Dermis lymphatic vessel endothelial cell (primary cell): ENCODE results near the gene CLASRP. TPM values are rescaled to one million over a fixed set of nuclear protein-coding genes. Genes with fewer than 3 reads are reported as not detected.

Source experiments
- total RNA-seq: library from RNA; depleted of rRNA; stranded (reverse); fragments of >200 nt; gene quantifications from 2 replicates; pipeline ENCODE4 v1.2.1, GENCODE V29; 2014

CLASRP gene, protein sequence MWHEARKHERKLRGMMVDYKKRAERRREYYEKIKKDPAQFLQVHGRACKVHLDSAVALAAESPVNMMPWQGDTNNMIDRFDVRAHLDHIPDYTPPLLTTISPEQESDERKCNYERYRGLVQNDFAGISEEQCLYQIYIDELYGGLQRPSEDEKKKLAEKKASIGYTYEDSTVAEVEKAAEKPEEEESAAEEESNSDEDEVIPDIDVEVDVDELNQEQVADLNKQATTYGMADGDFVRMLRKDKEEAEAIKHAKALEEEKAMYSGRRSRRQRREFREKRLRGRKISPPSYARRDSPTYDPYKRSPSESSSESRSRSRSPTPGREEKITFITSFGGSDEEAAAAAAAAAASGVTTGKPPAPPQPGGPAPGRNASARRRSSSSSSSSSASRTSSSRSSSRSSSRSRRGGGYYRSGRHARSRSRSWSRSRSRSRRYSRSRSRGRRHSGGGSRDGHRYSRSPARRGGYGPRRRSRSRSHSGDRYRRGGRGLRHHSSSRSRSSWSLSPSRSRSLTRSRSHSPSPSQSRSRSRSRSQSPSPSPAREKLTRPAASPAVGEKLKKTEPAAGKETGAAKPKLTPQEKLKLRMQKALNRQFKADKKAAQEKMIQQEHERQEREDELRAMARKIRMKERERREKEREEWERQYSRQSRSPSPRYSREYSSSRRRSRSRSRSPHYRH
- total RNA-seq = 7.9 and 9.2 TPM in 2 replicates

DNA sequence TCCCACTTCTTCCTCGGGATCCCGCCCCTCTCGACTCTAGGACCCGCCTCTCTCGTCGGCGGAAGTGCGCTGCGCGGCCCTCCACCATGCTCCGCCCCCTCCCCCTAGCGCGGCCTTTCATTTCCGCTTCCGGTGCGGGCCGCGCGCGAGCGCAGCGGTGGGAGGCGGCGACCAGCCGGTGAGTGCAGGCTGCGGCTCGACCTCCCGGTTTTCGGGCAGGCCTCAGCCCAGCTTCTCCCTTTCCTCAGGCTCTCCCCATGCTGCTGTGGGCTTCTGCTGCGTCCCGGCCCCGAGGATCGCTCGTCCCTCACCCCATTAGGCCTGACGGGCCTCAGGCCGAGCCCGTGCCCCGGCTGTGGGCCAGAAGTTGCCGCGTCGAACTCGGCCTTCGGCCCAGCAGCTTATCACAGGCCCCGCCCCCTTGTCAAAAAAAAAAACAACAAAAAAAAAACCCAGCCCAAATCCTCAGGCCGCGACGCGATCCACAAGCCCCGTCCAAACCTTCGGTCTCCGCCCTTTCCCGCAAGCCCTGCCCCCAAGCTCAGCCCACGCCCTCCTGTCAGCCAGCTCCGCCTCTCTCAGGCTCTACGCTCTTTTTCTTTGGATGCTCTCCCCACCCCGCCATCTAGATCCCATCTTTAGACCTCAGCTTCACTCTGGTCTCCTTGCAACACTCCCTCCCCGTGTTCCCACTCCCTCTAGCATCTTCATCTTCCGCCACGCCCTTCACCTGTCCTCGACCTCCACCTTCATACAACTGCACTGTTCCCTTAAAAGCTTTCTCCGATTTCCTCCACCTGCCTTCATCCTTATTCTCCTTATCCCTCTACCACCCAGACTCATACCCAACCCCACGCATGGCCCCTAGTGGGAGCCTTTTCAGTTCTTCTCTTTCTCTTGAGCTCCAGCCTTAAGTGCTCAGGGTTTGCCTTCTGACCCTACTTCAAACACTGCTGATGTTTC lies at the start of gene CLASRP:
Gene CLASRP (plus strand): TSS at position 115 of the 963 bp plus-strand sequence. CDS start 1,168 bp downstream, outside the sequence.

DNA sequence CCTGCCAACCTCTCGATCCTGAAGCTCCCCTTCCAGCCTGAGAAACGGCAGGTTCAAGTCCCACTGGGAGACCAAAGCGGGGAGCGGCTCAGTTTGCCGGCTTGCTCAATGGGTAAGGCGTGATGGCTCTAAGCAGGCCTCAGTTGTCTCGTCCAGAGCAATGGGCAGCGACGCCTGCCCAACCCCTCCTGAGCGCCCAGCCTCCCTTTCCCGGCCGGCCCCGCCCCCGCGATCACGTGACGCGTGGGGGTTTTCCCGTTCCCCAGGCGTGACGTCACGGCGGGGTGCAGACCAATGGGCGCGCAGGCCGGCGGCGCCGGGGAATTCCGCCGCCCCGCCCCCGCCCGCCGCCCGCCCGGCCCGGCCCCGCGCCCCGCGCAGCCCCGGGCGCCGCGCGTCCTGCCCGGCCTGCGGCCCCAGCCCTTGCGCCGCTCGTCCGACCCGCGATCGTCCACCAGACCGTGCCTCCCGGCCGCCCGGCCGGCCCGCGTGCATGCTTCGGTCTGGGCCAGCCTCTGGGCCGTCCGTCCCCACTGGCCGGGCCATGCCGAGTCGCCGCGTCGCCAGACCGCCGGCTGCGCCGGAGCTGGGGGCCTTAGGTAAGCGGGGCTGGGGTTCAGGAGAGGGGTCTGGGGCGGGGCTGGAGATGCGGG lies 37.6 kb upstream of the CLASRP start, which contains the start of gene RELB:
Gene RELB (plus strand): TSS at position 378 of the 653 bp plus-strand sequence. CDS start 116 bp downstream, at position 494.

DNA sequence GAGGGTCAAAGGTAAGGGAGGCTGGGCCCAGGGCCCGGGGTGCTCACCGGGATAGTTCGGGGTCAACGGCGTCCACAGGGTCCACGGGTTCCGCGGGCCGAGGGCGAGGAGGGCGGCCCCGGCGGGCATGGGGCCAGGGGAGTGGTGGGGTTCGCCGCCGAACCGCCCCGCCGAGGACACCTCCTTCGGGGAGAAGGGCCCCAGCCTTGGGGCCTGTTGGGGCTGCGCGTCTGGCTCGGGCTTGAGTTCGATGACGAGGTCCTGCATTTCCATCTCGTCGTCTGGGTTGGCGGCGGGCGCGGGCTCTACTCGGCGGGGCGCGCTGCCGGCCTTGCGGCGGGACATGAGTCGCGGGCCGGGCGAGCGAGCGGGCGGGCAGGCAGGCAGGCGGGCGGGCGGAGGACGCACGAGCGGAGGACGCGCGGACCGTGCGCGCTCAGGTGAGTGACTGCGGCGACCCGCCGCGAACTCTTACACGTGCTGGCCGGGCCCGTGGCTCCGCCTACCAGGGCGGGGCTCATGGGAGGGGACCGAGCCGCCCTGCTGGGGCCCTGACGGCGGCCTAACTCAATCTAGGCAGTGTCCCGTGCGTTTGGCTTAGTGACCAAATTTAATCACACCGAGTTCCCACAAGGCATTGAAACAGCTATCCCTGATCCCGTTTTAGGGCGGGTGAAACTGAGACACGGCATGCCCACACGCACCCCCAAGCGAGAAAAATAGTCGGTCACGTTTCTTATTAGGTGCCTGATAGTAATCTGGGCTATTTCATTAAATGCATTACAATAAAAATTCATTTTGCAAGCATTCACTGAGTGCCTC lies 37.4 kb downstream of the CLASRP start, which contains the start of gene ZNF296:
Gene ZNF296 (minus strand): TSS at position 450 of the 822 bp plus-strand sequence. CDS start 105 bp downstream, at position 345.

DNA sequence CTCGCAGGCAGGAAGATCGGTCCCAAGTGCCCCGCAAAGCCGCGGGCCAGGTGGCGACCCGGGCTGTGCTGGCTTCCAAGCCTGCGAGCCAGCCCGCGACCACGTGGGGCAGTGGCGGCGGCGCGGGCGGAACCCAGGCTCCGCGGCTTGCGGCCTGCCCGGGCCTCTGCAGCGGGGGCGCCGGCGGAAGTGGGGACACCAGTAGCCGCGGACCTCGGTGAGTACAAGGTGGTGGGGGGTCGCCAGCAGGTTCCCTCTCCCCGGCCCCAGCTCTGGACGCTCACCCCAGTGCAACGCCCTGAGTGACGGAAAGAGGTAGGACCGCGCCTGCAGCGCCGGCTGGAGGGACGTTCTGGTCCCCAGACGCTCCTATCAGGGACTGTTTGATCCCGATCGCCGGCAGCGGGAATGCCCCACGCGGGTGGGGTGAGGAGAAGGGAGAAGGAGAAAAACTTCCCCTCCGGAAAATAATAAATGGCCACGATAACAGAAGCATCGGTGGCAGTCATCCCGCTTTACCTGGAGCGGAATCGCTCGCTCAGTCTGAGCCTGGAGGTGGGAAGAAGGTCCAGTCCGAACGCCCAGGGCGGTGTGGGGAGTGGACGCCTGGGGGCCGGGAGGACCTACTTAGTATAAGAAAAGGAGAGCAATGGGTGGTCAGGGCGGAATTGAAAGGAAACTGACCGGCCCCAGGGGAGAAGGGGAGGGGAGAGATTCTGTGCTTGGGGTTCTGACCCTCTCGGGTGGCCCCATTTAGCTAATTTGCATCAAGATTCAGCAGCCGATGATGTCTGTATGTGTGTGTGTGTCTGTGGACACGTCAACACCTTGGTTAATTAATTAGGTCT lies 40.4 kb downstream of the CLASRP start, which contains the start of gene GEMIN7:
Gene GEMIN7 (plus strand): TSS at position 198 of the 848 bp plus-strand sequence. CDS start 10,855 bp downstream, outside the sequence.

DNA sequence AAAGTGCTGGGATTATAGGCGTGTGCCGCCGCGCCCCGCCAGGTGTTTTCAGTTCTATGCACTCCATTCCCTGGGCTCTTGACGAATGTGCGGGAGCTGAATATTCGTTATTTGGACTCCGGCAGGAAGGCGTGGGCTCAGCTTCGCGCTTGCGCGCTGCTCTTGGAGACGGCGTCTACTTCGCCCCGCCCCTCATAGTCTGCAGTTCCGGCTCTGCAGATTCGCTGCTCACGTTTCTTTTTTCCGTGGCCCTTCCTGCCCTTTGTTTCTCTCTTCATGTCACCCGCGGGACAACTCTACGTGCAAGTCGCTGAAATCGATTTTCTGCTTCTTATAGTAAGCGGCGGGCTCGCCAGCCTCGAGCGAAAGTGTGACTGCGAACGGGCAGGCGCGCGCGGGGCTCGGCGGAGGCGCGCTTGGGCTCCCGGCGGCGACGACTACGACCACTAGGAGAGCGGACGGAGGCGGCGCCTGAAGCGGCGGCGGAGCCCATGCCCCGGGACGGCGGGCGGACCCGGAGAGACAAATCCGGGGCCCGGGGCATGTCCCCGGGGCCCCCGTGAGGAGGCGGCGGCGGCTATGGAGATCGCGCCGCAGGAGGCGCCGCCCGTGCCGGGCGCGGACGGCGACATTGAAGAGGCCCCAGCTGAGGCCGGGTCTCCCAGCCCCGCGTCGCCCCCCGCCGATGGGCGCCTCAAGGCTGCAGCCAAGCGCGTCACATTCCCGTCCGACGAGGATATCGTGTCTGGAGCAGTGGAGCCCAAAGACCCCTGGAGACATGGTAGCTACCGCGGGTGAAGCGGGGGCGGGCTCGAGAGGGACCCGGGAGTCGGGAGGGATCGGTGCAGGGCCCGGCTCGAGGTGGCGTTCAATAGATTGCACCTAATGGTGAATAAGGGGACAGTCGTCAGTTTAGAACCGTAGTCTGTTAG lies 54.2 kb downstream of the CLASRP start, which contains the start of gene PPP1R37:
Gene PPP1R37 (plus strand): TSS at position 433 of the 932 bp plus-strand sequence. CDS start 147 bp downstream, at position 580.

Other genes starting within 250 kb of the CLASRP start
- 16.8 and 21.2 TPM in 2 replicates for gene BCAM, start 229.9 kb upstream of the CLASRP start, total RNA-seq
- 76.8 and 98.0 TPM in 2 replicates for gene NECTIN2, start 192.7 kb upstream of the CLASRP start, total RNA-seq
- gene TOMM40, start 147.8 kb upstream of the CLASRP start, total RNA-seq = 27.8 and 30.3 TPM in 2 replicates
- 1.0 and 3.0 TPM in 2 replicates for gene APOE, start 133.2 kb upstream of the CLASRP start, total RNA-seq
- 1.5 and 3.0 TPM in 2 replicates for gene APOC1, start 124.4 kb upstream of the CLASRP start, total RNA-seq
- not detected in 2 replicates for gene APOC4, start 96.8 kb upstream of the CLASRP start, total RNA-seq
- not detected in 2 replicates for gene APOC2, start 93.0 kb upstream of the CLASRP start, total RNA-seq
- 29.1 and 29.2 TPM in 2 replicates for gene CLPTM1, start 83.7 kb upstream of the CLASRP start, total RNA-seq
- 6.7 and 7.8 TPM in 2 replicates for gene RELB, start 37.6 kb upstream of the CLASRP start, total RNA-seq
- under 0.01 TPM in 1 of 2 replicates, not detected in the other for gene ZNF296, start 37.4 kb downstream of the CLASRP start, total RNA-seq
- 12.2 and 17.6 TPM in 2 replicates for gene GEMIN7, start 40.2 kb downstream of the CLASRP start, total RNA-seq
- gene PPP1R37, start 54.1 kb downstream of the CLASRP start, total RNA-seq = 17.2 and 22.2 TPM in 2 replicates
- gene NKPD1, start 121.9 kb downstream of the CLASRP start, total RNA-seq = 0.11 and 0.17 TPM in 2 replicates
- gene TRAPPC6A, start 139.2 kb downstream of the CLASRP start, total RNA-seq = 40.7 and 44.5 TPM in 2 replicates
- gene BLOC1S3, start 139.7 kb downstream of the CLASRP start, total RNA-seq = 2.3 and 3.3 TPM in 2 replicates
- gene EXOC3L2, start 206.4 kb downstream of the CLASRP start, total RNA-seq = 0.54 and 1.3 TPM in 2 replicates
- 14.7 and 15.1 TPM in 2 replicates for gene MARK4, start 212.2 kb downstream of the CLASRP start, total RNA-seq